ENCODE data around the gene PIGH. TPM values are rescaled to one million over a fixed set of nuclear protein-coding genes. Genes with fewer than 3 reads are reported as not detected.

PIGH gene
- total RNA-seq, 1 donor from 2014 or later = 24.2 TPM

- DNase-seq (peak; percentile 37), ATAC-seq (no peak)
- intact Hi-C loops (cut with DNase I) = loop anchor here (5.0 kb wide), 1 partner anchor 149 kb away; no protein-coding TSS in a partner anchor
- H3K27ac ChIP-seq = no peak overlapping the region
- H3K27me3 ChIP-seq = no peaks in the 10 kb centered on the region
- no peaks in the 10 kb centered on the region for H3K36me3 ChIP-seq
- TF ChIP-seq CTCF (IDR thresholded peaks at IDR 0.05) = no peak
- no peaks in the 10 kb centered on the region for H3K9me3 ChIP-seq
- no peak overlapping the region for H3K4me3 ChIP-seq
- H3K4me1 ChIP-seq = no peaks in the 10 kb centered on the region
These were observed 23.7 kb downstream of the PIGH start for GRCh38 chr14:67576216-67576955.

GRCh38 chr14:67575684-67576083 lies 24.4 kb downstream of the PIGH start:
- H3K4me3 ChIP-seq = no peak overlapping the region
- H3K27ac ChIP-seq = no peak overlapping the region
- H3K36me3 ChIP-seq = no peaks in the 10 kb centered on the region
- TF ChIP-seq CTCF (IDR thresholded peaks at IDR 0.05) = no peak
- DNase-seq (peak; percentile 64), ATAC-seq (peak; percentile 58)
- H3K4me1 ChIP-seq = no peaks in the 10 kb centered on the region
- no peaks in the 10 kb centered on the region for H3K27me3 ChIP-seq
- intact Hi-C loops (cut with DNase I) = loop anchor here (5.0 kb wide), 1 partner anchor 148 kb away; no protein-coding TSS in a partner anchor
- no peaks in the 10 kb centered on the region for H3K9me3 ChIP-seq

- TF ChIP-seq CTCF (IDR thresholded peaks at IDR 0.05) = no peak
- Histone ChIP-seq H3K27me3 (no peaks in the 10 kb centered on the region), H3K4me3 (no peak overlapping the region), H3K4me1 (no peaks in the 10 kb centered on the region), H3K9me3 (no peaks in the 10 kb centered on the region), H3K27ac (no peak overlapping the region), H3K36me3 (no peaks in the 10 kb centered on the region)
- intact Hi-C loops (cut with DNase I) = loop anchor here (5.0 kb wide), 1 partner anchor 148 kb away; no protein-coding TSS in a partner anchor
- ATAC-seq (no peak), DNase-seq (peak; percentile 21)
These were observed 25.3 kb downstream of the PIGH start for GRCh38 chr14:67574806-67575205.

- Histone ChIP-seq H3K36me3 (no peaks in the 10 kb centered on the region), H3K27me3 (no peaks in the 10 kb centered on the region), H3K4me1 (no peaks in the 10 kb centered on the region), H3K4me3 (no peak overlapping the region), H3K27ac (no peak overlapping the region), H3K9me3 (no peaks in the 10 kb centered on the region)
- intact Hi-C loops (cut with DNase I) = no loop called here
- ATAC-seq (no peak), DNase-seq (peak; percentile 56)
- no peak for TF ChIP-seq CTCF (IDR thresholded peaks at IDR 0.05)
These were observed 25.9 kb downstream of the PIGH start for GRCh38 chr14:67574156-67574555.

- H3K27ac ChIP-seq = no peak overlapping the region
- no peak for ATAC-seq
- no peak for TF ChIP-seq CTCF (IDR thresholded peaks at IDR 0.05)
- H3K4me1 ChIP-seq = no peaks in the 10 kb centered on the region
- H3K27me3 ChIP-seq = no peaks in the 10 kb centered on the region
- no peaks in the 10 kb centered on the region for H3K36me3 ChIP-seq
- no peak overlapping the region for H3K4me3 ChIP-seq
- intact Hi-C loops (cut with DNase I) = no loop called here
- peak; percentile 38 for DNase-seq
- no peaks in the 10 kb centered on the region for H3K9me3 ChIP-seq
These were observed 26.6 kb downstream of the PIGH start for GRCh38 chr14:67573228-67574010.
